ENCODE results near the gene CRTC1.

Gene CRTC1

DNA sequence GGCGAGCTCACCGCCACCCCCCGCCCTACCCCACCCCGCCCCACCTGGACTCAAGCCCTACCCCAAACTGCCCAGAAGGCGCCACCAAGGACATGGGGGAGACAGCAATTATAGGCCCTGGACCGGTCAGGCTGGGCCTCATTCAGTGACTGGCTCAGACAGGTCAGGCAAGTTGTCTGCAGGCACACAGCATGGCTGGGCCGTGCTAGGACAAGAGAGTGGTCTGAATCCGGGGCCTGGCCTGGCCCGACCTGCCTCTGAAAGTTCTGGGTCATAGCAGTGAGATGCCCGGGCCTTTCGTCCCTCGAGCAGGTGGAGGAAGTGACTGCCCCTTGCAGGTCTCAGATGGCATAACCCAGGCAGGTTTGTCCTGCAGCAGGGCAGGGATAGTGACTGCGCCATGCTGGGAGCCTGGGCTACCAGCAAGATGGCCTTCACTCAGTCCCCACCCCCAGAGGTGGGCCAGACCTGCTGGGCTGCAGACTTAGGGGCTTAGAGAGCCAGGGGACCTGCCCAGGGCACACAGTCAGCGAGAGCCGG, 86.6 kb downstream of the CRTC1 start:
- no peak for DNase-seq (ENCODE audit: low spot score)

DNA sequence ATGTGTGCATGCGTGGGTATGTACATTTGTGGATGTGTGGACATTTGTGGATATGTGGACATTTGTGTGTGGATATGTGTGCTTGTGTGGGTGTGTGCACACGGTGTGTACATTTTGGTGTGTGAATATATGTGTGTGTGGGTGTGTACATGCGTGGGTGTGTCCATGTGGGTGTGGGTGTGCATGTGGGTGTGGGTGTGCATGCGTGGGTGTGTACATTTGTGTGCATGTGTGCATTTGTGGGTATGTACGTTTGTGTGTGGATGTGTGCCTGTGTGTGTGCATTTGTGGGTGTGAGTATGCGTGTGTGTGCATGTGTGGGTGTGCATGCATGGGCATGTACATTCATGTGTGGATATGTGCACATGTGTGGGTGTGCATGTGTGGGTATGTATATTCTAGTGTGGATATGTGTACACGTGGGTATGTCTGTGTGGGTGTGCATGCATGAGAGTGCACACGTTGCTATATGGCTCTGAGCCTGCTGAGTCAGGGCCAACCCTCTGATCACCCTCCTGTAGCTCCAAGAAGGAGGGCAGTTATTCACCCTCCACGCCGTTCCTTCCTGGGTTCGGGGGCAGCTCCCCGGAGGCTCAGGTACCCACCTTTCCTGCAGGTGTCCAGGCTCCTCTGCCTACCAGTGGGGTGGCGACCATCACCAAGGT, 87.3 kb downstream of the CRTC1 start:
- no peak for DNase-seq (ENCODE audit: low spot score)

DNA sequence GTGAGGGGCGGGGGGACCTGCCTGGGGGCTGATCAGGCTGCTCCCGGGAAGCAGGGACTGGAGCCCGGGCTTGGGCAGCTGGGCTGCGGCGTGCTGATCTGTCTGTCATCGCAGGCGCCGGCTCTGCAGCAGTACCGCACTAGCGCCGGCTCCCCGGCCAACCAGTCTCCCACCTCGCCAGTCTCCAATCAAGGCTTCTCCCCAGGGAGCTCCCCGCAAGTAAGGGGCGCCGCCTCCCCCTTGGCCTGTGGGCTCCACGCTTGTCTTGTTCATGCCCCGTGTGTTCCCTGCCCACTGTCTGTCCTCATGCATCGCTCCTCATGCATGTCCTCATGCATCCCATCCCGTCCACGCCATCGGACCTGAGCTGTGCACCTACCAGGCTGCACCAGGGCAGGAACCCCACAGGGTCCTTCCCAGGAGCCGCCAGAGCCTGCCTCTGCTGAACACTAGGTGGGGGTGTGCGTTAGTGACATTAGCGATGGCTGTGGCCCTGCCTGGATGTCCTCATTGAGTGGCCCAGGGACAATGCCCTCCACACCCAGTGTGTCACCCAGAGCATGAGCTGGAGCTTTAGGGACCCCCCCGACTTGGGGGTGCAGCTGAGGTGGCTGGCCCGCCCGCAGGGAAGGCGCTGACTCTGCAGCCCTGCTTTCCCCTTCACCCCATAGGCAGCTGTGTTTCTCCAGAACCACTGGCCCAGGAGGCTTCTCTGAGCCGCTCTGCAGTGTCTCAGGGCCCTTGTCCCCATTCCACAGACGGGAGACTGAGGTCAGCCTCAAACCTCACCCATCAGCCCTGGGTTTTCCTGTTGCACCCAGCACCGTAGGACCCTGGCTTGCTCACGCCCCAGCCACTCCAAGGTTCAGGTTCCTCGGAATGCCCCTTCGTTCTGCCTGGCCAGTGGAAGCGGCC, 88.1 kb downstream of the CRTC1 start:
- no peak for DNase-seq (ENCODE audit: low spot score)

DNA sequence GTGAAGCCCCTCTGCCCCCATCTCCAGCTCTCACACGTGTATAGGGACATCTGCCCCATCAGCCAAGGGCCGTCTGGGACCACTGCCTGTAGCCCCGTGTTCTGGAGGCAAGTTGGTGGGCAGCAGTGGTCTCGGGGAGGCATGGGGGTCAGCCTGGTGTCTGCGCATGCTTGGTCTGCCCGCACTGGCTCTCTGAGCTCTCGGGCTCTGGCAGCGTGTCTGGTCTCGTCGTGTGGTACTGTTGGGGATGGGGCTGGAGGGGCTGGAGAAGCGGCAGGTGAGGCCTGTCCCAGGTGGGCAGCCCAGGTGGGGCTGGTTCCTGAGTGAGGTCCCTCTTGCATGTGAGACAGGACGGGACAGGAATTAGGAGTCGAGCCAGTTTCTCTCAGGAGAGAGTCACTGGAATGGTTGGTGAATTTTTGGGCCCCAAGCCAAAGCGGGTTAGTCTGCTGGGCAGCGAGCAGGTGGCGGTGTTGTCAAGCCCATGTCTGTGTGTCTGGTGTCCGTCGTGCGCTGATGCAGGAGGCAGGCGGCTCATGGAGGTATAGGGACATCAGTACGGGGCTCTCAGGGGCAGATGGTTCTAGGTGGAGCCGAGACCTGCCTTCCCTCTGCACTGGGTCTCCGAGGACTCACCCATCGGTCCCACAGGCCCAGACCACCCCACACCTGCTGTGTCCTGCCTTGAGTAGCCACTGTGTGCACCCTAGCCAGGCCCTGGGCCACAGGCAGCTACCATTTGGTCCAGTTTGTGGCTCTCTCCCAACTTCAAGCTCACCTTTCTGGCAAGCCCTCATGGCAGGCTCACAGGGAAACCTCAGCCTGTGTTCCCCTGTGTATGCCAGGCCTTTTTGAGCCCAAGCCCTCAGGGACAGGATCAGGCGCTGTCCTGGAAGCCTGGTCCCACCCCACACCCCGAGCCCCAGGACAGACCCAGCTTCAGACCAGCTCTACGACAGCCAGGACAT, 89.4 kb downstream of the CRTC1 start:
- no peak for DNase-seq (ENCODE audit: low spot score)

DNA sequence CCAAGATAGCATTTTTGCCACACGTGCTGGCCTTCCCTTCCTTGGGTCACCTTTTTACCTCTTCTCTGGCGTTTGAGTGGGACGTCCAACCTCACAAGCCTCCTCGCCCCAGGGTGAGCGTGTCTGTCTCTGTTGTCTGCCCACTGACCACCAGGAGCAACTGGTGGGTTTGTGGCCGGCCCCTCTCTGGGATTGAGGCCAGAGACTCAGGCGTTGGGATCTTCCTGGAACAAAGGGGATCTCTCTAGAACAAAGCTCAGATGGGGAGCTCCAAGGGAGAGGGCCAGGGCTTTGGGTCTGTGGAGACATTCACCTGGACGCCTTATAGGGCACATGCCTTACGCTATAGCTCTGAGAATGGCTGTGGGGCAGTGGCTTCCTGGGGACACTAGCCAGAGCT, 90.2 kb downstream of the CRTC1 start:
- no peak for DNase-seq (ENCODE audit: low spot score)

DNA sequence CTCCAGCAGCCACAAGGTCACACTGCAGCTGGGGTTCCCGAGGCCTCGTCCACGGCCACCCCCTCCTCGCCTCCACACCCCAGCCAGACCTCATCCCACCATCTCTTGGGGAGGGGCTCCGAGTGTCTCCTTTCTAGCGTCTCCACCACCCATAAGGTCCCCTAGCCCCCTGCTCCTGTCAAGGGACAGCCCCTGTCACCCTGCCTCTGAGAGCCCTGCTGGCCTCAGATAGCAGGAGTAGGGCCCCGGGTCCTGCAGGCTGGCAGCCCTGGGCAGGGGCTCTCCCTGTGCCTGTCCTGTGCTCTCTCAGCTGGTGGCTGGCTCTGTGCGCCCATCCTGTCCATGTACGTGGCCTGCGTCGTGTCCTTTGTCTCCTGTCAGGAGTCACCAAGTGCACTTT, 90.6 kb downstream of the CRTC1 start:
- no peak for DNase-seq (ENCODE audit: low spot score)

DNA sequence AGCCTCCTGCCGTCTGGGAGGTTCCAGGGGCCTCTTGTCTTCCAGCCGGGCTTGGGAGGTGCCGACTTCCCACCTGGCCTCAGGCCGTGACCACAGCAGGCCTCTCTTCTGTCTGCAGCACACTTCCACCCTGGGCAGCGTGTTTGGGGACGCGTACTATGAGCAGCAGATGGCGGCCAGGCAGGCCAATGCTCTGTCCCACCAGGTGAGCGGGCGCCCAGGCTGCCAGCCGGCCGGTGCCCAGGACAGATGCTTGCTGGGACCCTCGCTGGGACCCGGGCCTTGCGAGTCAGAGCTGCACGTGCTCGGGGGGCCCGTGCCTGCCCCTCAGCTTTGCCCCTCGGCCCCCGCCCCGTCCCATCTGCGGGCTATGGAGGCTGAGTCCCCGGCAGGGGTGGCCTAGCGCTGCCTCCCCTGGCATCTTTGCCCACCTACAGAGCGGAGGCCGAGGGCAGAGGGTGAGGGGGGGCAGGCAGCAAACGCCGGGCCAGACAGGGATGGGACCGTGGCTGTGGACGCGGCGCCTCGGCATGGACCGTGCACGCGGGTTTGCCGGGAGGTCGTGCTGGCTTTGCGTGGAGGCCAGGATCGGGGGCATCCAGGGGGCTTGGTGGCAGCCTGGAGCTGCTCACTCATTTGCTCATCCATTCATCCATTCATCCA, 91.4 kb downstream of the CRTC1 start:
- no peak for DNase-seq (ENCODE audit: low spot score)

DNA sequence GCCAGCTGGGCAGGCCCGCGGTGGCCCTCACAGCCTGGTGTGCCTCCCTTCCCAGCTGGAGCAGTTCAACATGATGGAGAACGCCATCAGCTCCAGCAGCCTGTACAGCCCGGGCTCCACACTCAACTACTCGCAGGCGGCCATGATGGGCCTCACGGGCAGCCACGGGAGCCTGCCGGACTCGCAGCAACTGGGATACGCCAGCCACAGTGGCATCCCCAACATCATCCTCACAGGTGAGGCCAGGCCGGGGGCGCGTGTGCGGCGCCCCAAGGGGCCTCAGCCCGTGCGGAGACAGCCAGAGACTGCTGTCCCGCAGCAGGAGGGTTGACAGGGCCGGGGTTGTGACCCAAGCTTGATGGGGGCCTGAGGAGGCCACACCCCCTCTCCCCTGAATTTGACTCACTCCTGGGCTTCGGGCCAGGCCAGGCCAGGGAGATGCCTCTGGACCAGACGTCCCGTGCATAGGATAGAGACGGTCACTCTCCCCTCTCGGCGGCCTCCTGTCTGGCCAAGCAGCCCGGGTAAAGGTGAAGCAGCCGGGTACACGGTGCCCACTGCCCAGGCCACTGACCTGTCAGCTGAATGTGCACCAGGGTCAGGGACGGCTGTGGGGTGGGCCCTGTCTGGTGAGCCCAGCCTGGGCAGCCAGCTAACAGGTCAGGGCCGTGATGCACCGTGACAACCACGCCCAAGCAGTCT, 92.3 kb downstream of the CRTC1 start:
- DNase-seq (ENCODE audit: low spot score) = peak; percentile 86

DNA sequence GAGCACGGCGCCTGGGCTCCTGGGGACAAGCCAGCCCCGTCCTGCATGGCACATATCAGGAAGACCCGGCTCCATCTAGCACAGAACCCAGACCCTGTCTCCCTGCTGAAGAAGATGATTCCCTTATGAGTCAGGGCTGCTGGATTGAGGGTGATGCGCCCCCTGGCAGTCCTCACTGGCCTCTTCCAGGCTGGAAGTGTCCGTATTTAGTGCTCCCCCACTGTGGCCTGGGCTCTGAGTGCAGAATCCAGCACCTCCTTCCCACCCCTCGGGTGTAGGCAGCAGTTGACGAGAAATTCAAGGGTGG, 92.8 kb downstream of the CRTC1 start:
- peak; percentile 80 for DNase-seq (ENCODE audit: low spot score)

DNA sequence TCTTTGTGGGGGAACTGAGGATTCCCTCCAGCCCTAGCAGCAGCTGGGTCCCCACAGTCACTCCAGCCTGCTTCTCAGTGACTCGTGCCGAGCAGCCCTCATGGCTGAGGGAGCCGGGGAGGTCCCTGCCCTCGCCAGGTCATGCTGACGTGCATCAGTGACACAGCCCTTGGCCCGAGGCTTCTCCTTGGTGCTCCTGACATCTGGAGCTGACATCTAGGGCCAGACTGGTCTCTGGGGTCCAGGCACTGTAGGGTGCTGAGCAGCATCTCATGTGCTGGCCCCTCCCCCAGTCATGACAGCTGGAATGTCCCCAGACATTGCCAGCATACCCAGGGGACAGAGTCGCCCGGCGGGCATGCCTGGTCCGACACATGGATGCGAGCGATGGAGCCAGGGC, 93.3 kb downstream of the CRTC1 start:
- peak; percentile 63 for DNase-seq (ENCODE audit: low spot score)

DNA sequence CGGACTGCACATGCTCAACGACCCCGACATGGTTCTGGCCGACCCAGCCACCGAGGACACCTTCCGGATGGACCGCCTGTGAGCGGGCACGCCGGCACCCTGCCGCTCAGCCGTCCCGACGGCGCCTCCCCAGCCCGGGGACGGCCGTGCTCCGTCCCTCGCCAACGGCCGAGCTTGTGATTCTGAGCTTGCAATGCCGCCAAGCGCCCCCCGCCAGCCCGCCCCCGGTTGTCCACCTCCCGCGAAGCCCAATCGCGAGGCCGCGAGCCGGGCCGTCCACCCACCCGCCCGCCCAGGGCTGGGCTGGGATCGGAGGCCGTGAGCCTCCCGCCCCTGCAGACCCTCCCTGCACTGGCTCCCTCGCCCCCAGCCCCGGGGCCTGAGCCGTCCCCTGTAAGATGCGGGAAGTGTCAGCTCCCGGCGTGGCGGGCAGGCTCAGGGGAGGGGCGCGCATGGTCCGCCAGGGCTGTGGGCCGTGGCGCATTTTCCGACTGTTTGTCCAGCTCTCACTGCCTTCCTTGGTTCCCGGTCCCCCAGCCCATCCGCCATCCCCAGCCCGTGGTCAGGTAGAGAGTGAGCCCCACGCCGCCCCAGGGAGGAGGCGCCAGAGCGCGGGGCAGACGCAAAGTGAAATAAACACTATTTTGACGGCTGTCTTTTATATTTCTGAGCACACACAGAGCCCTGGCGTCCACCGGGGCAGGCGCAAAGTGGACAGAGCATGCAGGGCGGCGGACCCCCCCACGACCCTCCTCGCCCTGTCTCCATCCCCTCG, 94.0 kb downstream of the CRTC1 start:
- DNase-seq (ENCODE audit: low spot score) = no peak

DNA sequence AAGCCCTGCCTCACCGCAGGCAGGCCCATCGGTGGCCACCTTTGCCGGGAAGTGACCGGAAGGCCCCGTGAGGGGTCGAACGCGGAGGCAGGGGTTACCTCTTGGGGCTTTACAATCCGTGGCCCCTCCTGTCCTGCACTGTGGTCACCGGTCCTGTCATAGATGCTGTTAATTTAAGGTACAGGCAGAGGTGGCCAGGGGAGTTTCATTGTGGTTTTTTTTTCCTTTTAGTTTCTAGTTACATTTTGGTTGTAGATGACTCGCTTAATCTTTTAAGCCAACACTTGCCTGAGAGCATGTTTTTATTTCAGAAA, 94.6 kb downstream of the CRTC1 start:
- DNase-seq (ENCODE audit: low spot score) = no peak

DNA sequence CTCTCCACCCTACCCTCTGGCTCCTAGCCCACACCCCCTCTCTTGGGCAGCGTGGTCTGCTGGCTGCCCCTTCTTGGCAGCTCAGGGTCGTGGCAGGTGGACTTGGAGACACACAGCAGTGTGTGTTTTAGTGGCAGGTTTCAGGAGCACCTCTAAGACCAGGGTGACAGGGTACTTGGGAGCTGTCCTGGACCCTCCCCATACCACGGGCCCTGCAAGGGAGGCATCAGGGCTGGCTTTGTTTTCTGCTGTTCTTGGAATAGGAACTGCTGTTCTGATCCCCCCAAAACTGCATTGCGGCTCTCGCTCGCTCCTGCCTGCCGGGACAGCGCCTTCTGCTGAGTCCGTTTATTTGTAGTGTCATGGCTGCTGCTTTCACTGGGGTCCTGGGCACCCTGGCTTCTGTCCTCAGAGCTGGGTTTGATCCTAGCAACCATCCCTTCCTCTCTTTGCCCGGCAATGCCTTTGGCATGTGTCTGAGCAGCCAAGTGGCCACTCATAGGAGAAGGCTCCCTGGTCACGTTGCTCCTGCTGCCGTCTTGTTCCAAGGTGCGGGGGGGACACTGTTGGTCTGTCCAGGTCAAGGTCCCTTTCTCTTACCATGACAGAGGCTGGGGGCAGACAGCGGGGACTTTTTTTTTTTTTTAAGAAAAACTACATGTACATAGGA, 95.5 kb downstream of the CRTC1 start:
- no peak for DNase-seq (ENCODE audit: low spot score)

DNA sequence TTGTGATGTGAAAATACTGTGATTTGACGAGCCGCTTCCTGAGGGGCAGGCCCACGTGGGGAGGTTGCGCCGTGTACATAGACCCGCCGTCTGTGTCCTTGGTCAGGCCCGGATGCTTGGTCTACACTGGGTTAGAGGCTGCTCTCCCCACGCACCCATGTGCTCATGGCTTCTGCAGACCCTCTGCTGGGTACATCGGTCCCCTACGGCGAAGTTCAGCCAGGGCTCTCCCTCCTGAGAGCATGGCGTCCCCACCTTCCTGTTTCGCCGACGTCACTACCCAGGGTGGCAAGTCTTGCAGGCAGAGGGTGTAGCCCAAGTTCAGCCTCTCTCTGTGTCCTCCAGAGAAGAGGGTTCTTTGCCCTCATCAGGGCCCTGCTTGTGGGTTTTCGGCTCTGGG, 96.6 kb downstream of the CRTC1 start:
- no peak for DNase-seq (ENCODE audit: low spot score)

DNA sequence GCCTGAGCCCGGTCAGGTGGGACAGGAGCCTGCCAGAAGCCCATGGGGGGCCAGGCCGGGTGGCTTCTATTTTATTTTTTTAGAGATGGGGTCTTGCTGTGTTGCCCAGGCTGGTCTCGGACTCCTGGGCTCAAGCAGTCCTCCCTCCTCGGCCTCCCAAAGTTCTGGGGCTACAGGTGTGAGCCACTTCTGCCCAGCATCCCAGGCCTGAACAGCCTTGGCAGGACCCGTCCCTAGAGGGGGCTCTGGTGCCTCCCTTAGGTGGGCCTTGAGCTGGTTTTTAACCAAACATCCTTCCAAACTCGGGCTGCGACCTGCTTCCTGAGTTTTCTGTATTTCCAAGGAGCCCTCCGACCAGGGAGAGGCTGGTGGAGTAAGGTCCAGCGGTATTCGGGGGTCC, 97.2 kb downstream of the CRTC1 start:
- no peak for DNase-seq (ENCODE audit: low spot score)

DNA sequence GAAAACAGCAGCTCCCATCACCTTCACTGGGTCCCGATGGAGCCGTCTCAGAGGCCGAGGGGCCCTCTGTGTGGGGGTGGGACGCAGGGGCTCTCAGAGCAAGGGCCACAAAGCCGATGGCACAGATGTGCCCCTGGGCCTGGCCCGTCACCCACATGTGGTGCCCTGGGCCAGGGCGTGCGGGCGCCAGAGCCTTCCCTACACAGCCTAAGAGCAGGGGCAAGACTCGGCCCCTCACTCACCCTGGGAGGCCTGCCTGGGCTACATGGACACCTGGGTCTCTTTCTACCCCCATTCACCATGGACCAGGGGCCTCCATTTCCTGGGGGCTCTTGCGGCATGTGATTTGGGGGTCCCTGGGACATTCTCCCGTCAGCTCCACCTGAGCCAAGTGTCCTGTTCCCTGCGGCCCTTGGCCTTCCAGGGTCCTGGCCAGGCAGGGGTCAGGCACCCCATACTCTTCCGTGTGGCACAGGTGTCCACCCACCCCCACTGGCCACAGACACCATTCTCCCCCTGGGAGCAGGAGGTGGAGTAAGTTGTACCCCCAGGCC, 97.6 kb downstream of the CRTC1 start:
- no peak for DNase-seq (ENCODE audit: low spot score)

DNA sequence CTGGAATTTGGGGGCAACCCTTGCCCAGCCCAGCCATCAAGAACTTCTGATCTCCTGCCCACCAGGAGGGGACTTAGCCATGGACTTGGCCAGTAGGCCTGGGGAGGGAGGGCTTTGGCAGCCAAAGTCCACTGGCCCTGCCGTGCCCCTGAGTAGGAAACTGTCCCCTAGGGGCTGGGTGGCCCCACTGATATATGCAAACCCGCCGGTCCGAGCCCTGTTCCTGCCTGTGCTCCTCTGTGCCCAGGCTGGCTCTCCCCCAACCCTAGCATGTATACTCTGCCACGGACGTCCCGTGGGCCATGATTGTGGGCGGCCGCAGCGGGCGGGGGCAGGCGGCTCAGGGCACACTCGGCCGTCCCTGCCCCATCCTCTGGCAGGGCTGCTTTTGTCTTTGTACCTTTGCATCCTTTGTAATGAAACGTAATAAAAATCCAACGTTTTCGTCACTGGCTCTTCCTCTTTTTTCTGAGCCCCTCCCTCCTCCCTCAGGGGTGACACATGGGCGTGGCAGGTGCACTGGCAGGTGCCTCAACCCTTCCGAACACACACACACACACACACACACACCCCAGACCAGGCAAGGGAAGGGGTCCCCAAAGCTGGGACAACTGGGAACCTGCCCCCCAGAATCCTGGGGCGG, 98.5 kb downstream of the CRTC1 start:
- no peak for DNase-seq (ENCODE audit: low spot score)

DNA sequence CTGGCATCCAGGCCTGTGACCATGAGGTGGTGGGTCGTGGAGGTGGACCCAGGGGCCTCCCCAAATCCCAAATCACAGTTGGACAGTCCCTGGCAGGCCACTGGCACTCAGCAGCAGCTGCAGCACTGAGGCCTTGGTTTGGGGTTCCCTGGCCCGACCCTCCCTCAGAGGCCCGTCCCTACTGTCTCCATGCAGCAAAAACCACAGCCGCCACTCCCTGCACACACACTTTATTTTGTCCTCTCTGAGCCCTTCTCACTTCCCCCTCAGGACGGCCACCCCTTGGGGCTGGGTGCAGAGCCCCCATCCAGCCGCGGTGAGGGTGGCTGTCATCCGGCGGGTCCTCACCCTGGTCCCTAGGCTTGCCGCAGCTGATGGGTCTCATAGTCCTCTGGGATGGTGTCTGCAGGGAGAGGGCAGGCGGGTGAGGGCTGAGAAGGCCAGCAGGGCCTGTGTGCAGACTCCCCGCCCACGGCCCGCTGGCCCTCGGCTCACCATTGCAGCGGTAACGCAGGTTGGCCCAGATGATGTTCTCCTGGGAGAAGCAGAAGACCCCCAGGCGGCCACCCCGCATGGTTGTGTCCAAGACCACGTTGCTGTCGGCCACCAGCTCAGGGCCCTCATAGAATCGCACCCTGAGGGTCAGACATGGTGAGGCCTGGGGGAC, 99.2 kb downstream of the CRTC1 start:
- no peak for DNase-seq (ENCODE audit: low spot score)

All from GM03348 (cell line).